ENCODE data around the gene BAHD1.

Gene BAHD1

GRCh38 chr15:40440743-40441564, at the start of gene BAHD1:
TSS of gene BAHD1 (plus strand) at chr15:40440953. CDS start at chr15:40458465, 17,512 bp downstream.
- peak; percentile 69 for DNase-seq (ENCODE audit: low read depth)

- DNase-seq (ENCODE audit: low read depth) = no peak
Observed at GRCh38 chr15:40392986-40393948, 47.5 kb upstream of the BAHD1 start.

GRCh38 chr15:40397688-40398412, 42.9 kb upstream of the BAHD1 start:
- no peak for DNase-seq (ENCODE audit: low read depth)

- DNase-seq (ENCODE audit: low read depth) = no peak
Observed at GRCh38 chr15:40398413-40398873, 42.3 kb upstream of the BAHD1 start.

GRCh38 chr15:40399370-40399769, 41.4 kb upstream of the BAHD1 start:
- DNase-seq (ENCODE audit: low read depth) = no peak

- peak; percentile 75 for DNase-seq (ENCODE audit: low read depth)
Observed at GRCh38 chr15:40405501-40406381, 35.0 kb upstream of the BAHD1 start, which contains the start of gene IVD. TSS of gene IVD (plus strand) at chr15:40405795. CDS start at chr15:40405828, 33 bp downstream.

GRCh38 chr15:40407330-40407990, 33.3 kb upstream of the BAHD1 start:
- no peak for DNase-seq (ENCODE audit: low read depth)

GRCh38 chr15:40409366-40409765, 31.4 kb upstream of the BAHD1 start:
- no peak for DNase-seq (ENCODE audit: low read depth)

- DNase-seq (ENCODE audit: low read depth) = no peak
Observed at GRCh38 chr15:40410476-40410875, 30.3 kb upstream of the BAHD1 start.

- no peak for DNase-seq (ENCODE audit: low read depth)
Observed at GRCh38 chr15:40412095-40412759, 28.5 kb upstream of the BAHD1 start.

- DNase-seq (ENCODE audit: low read depth) = no peak
Observed at GRCh38 chr15:40413036-40413435, 27.7 kb upstream of the BAHD1 start.

- DNase-seq (ENCODE audit: low read depth) = no peak
Observed at GRCh38 chr15:40414816-40415215, 25.9 kb upstream of the BAHD1 start.

GRCh38 chr15:40415226-40415625, 25.5 kb upstream of the BAHD1 start:
- DNase-seq (ENCODE audit: low read depth) = no peak

GRCh38 chr15:40416056-40416455, 24.7 kb upstream of the BAHD1 start:
- DNase-seq (ENCODE audit: low read depth) = no peak

GRCh38 chr15:40418126-40418525, 22.6 kb upstream of the BAHD1 start:
- no peak for DNase-seq (ENCODE audit: low read depth)

- no peak for DNase-seq (ENCODE audit: low read depth)
Observed at GRCh38 chr15:40420071-40420713, 20.6 kb upstream of the BAHD1 start.

GRCh38 chr15:40420793-40421192, 20.0 kb upstream of the BAHD1 start:
- no peak for DNase-seq (ENCODE audit: low read depth)

GRCh38 chr15:40421246-40422157, 19.3 kb upstream of the BAHD1 start:
- DNase-seq (ENCODE audit: low read depth) = no peak

Data from HS-5 (cell line).